ENCODE results near the gene STOM.

Gene STOM

DNA sequence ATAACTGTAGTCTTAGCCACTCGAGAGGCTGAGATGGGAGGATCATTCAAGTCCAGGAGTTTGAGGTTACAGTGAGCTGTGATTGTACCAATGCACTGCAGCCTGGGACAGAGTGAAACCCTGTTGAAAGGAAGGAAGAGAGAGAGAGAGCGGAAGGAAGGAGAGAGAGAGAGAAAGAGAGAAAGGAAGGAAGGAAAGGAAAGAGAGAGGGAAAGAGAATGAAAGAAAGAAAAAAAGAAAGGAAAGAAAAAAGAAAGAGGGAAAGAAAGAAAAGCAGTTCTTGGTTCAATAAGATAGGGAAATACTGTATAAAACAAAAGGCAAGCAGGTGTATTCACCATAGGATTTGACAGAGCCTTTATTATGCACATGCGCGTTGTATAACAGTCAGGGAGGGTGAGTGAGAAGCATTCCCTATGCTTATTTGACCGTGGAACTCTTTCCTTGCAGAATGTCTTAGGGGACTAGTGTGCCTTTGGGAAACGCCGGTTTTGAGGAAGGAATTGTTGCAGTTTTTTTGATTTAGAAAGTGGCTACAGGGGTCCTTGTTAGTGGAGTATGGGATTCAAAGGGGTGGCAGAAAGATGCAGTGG lies 60.1 kb downstream of the STOM start:
- no peak overlapping the region for H3K4me3 ChIP-seq (ENCODE audit: low read length)
- TF ChIP-seq CTCF (IDR thresholded peaks at IDR 0.05; ENCODE audit: insufficient read depth, low read depth, low read length, missing control alignments) = no peak
- no peak for DNase-seq (ENCODE audit: low read depth)

DNA sequence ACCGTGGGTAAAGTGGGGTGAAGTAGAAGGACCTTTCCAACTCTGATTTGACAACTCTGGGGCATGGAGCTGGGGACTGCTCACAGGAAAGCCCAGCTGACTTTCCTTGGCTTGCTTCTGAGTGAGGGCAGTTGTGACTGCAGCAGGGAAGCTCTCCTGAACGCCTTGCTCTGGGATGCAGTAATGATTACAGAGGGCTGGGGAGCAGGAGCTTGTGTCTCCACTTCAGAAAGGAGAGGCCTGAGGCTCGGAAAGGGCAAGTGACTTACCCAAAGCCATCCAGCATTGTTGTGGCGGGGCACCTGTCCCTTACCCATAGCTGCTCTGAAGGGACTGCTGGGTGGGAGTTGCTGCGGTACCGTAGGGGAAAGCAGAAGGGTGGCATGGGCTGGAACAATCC lies 60.9 kb downstream of the STOM start:
- H3K4me3 ChIP-seq (ENCODE audit: low read length) = no peak overlapping the region
- no peak for TF ChIP-seq CTCF (IDR thresholded peaks at IDR 0.05; ENCODE audit: insufficient read depth, low read depth, low read length, missing control alignments)
- DNase-seq (ENCODE audit: low read depth) = no peak

DNA sequence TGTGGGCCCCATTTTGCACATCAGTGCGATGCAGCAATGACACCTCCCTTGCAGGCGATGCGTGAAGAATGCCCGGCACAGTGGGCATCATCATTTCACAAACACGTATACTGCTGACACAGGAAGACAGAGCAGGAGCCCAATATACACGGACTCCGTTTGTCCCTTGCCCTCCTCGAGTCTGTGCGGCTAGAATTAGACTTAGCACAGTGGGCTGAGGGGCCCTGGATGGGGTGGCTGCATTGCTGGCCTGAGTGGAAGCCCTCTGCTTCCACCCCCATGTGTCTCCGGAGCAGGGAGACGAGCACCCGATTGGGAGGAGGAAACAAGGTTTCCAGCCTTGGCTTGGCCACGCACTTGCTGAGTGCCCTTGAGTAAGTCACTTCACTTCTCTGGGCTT lies 61.3 kb downstream of the STOM start:
- TF ChIP-seq CTCF (IDR thresholded peaks at IDR 0.05; ENCODE audit: insufficient read depth, low read depth, low read length, missing control alignments) = no peak
- no peak overlapping the region for H3K4me3 ChIP-seq (ENCODE audit: low read length)
- no peak for DNase-seq (ENCODE audit: low read depth)

DNA sequence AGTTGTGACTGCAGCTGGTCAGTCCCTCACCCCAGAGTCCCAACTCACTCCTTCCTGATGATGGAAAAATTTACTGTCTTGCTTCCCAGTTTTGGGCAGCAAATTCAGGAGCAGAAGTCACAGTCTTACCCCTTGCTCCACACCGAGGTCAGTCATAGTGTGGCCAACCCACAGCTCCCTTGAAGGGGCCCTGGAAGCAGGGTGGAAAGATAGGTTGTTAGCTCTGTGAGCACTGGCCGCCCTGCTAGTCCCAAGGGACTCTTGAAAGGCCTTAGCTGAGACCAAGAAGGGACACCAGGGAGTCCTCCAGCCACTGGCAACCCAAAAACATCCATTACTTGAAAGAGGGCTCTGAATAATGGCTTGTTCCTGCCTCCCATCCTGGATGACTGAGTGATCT lies 62.1 kb downstream of the STOM start:
- no peak for TF ChIP-seq CTCF (IDR thresholded peaks at IDR 0.05; ENCODE audit: insufficient read depth, low read depth, low read length, missing control alignments)
- no peak for DNase-seq (ENCODE audit: low read depth)

GRCh38 chr9:121305269-121305994 lies 64.6 kb downstream of the STOM start:
- no peak for TF ChIP-seq CTCF (IDR thresholded peaks at IDR 0.05; ENCODE audit: insufficient read depth, low read depth, low read length, missing control alignments)
- no peak for DNase-seq (ENCODE audit: low read depth)
- no peak overlapping the region for H3K4me3 ChIP-seq (ENCODE audit: low read length)

More for the DNA sequence above, 62.1 kb downstream of the STOM start:
- H3K4me3 ChIP-seq (ENCODE audit: low read length) = no peak overlapping the region

DNA sequence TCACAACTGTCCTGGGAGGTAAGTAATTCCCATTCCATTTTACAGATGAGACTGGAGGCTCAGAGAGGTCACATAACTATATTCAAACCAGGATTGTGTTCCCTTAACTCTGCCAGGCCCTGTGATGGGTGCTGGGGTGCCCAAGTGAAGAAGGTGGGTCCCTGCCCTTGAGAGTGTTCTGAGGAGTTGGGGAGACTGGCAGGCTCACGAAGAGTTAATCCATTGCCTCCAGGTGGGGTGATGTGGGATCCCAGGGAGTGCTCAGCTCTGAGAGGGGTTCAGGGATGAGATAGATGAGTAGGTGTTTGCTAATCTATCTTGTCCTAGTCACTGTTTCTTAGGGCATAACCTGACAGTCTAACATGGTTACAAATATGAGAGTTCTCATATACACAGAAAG lies 65.3 kb downstream of the STOM start:
- DNase-seq (ENCODE audit: low read depth) = no peak
- no peak overlapping the region for H3K4me3 ChIP-seq (ENCODE audit: low read length)
- no peak for TF ChIP-seq CTCF (IDR thresholded peaks at IDR 0.05; ENCODE audit: insufficient read depth, low read depth, low read length, missing control alignments)

All from epithelial cell of esophagus (primary cell).